Psoas muscle (tissue), 8 donors: Measurements from ENCODE around the gene BCORL1. TPM values are rescaled to one million over a fixed set of nuclear protein-coding genes. Genes with fewer than 3 reads are reported as not detected.
A peak's percentile ranks its signal among the peaks of the same experiment; 100 is the strongest.

Experiments
- ATAC-seq, 4 donors: fragments of 200-7000 bp; cut with Tn5 transposase; one replicate each; pipeline ENCODE4 v1.9.1; 2020; ENCODE audit warnings: moderate library complexity in 3 of 4, mild to moderate bottlenecking in 2 of 4
- DNase-seq, 2 donors: peaks; one replicate each; pipeline ENCODE4 v3.0.0-alpha.2; 2020
- H3K27ac ChIP-seq: fragments of 200-600 bp; one replicate; pipeline ENCODE4 v1.8.0; 2022
- H3K27me3 ChIP-seq, 3 donors: fragments of 200-600 bp in 1 of 3; one replicate each; pipeline versions ENCODE4 v1.6.1 to v1.8.0; 2013 to 2022; ENCODE audit warnings: low read length in 2 of 3, mild to moderate bottlenecking in 2 of 3, moderate library complexity in 1 of 3; ENCODE audit not compliant: insufficient read depth in 3 of 3
- H3K36me3 ChIP-seq, 2 donors: fragments of 200-600 bp in 1 of 2; one replicate each; pipeline versions ENCODE4 v1.6.1 to v1.8.0; 2013 to 2022; ENCODE audit warnings: low read depth in 1 of 2, mild to moderate bottlenecking in 1 of 2, moderate library complexity in 1 of 2; ENCODE audit not compliant: insufficient read depth in 1 of 2
- H3K4me1 ChIP-seq: fragments of 200-600 bp; one replicate; pipeline ENCODE4 v1.8.0; 2022
- H3K4me3 ChIP-seq: fragments of 200-600 bp; one replicate; pipeline ENCODE4 v1.8.0; 2022; ENCODE audit warnings: mild to moderate bottlenecking
- H3K9me3 ChIP-seq: fragments of 200-600 bp; one replicate; pipeline ENCODE4 v1.8.0; 2022
- CTCF ChIP-seq: fragments of 200-600 bp; IDR thresholded peaks from one replicate; pipeline ENCODE4 v1.8.0; 2022; ENCODE audit warnings: antibody characterized with exemption
- WGBS, 3 donors: extraction: QIAGEN DNeasy Blood & Tissue Kit; methylation state at CpG; one replicate each; pipeline versions ENCODE4 v1.1.6 to v1.1.7; 2013; 5-methylcytosine and 5-hydroxymethylcytosine counted together
- intact Hi-C, 2 donors: fragments of 100-400 bp; cut with DNase I; formaldehyde crosslinking; loops; one replicate each; pipeline versions ENCODE4 v1.11.0 to v1.14.2; 2022
- polyA plus RNA-seq, 3 donors: library from polyadenylated mRNA; stranded (reverse); fragments of 200-250 nt; gene quantifications; one replicate each; pipeline ENCODE4 v1.2.3, GENCODE V29; 2013
- total RNA-seq, 4 donors: library from RNA; stranded (reverse); fragmentation: NEBNext Ultra II Directional in 2 of 4; extraction: Animal tissue kit (Norgen Biotek cat#: 25700) in 2 of 4; gene quantifications; one replicate each; pipeline versions ENCODE4 v1.2.1 to v1.2.4, GENCODE V29; 2021 to 2023
- donor health status: healthy with polysubstance abuse.
- donor health status: DM: no; HTN: no; CAD: no; lungs with moderate emphysema.
- donor health status: Bipolar disorder and iron deficiency.
- donor health status: healthy.
- donor health status: DM: yes; HTN: yes; CAD: no.
- donor health status: DM: no; HTN: no; CAD: no.
- donor health status: DM: no; HTN: no; CAD: no.
- donor health status: DM: yes; HTN: yes; CAD: no.

BCORL1 gene
- total and polyA plus RNA-seq, 7 donors = 0.96 to 6.2 (median 4.5) TPM

- no peaks in the 10 kb centered on the region for H3K27me3 ChIP-seq
- 80 to 85% (median 84%) methylated on average over 9 to 12 of the region's 12 CpGs for WGBS, 3 donors
- ATAC-seq (no peak), DNase-seq (peak in 1 of 2 donors; percentile 6)
- peaks cover 5% of the 10 kb centered on the region for H3K4me1 ChIP-seq
- no peak overlapping the region for H3K4me3 ChIP-seq
- no peaks in the 10 kb centered on the region for H3K9me3 ChIP-seq
- no peak for TF ChIP-seq CTCF
- H3K27ac ChIP-seq = no peak overlapping the region
- intact Hi-C loops = loop anchor here in 1 of 2 donors (10.0 kb wide), 1 partner anchor 447 kb away; no protein-coding TSS in a partner anchor
- peaks cover 0 to 42% of the 10 kb centered on the region in 2 donors for H3K36me3 ChIP-seq
Measured at GRCh38 chrX:130051176-130051845, 68.9 kb downstream of the BCORL1 start.

- TF ChIP-seq CTCF = no peak
- no peaks in the 10 kb centered on the region for H3K27me3 ChIP-seq
- DNase-seq = no peak
- no peaks in the 10 kb centered on the region for H3K9me3 ChIP-seq
- H3K4me3 ChIP-seq = no peak overlapping the region
- no peak overlapping the region for H3K27ac ChIP-seq
- H3K4me1 ChIP-seq = peaks cover 5% of the 10 kb centered on the region
- H3K36me3 ChIP-seq = peaks cover 0 to 31% of the 10 kb centered on the region in 2 donors
- no peak for ATAC-seq
- intact Hi-C loops = loop anchor here in 1 of 2 donors (10.0 kb wide), 1 partner anchor 448 kb away; no protein-coding TSS in a partner anchor
- 52 to 81% (median 53%) methylated on average over 9 to 10 of the region's 10 CpGs for WGBS, 3 donors
Measured at GRCh38 chrX:130053236-130053635, 70.8 kb downstream of the BCORL1 start.

- peak overlapping the region; percentile 30 for H3K27ac ChIP-seq
- TF ChIP-seq CTCF = no peak
- H3K27me3 ChIP-seq = no peaks in the 10 kb centered on the region
- peak; percentile 33 to 58 for DNase-seq
- H3K36me3 ChIP-seq = peaks cover 0 to 31% of the 10 kb centered on the region in 2 donors
- no peaks in the 10 kb centered on the region for H3K9me3 ChIP-seq
- H3K4me1 ChIP-seq = peaks cover 5% of the 10 kb centered on the region
- H3K4me3 ChIP-seq = no peak overlapping the region
- 22 to 43% (median 23%) methylated on average over 9 to 11 of the region's 11 CpGs for WGBS, 3 donors
- peak; percentile 52 to 58 (median 54) for ATAC-seq
- intact Hi-C loops = loop anchor here in 1 of 2 donors (10.0 kb wide), 1 partner anchor 450 kb away; no protein-coding TSS in a partner anchor
Measured at GRCh38 chrX:130055103-130055502, 72.7 kb downstream of the BCORL1 start.

- Histone ChIP-seq H3K4me1 (peaks cover 5% of the 10 kb centered on the region), H3K36me3 (peaks cover 0 to 27% of the 10 kb centered on the region in 2 donors), H3K4me3 (no peak overlapping the region), H3K27ac (no peak overlapping the region), H3K9me3 (no peaks in the 10 kb centered on the region), H3K27me3 (no peaks in the 10 kb centered on the region)
- ATAC-seq (no peak), DNase-seq (no peak)
- 75 to 88% (median 76%) methylated on average over 18 of the region's 18 CpGs for WGBS, 3 donors
- TF ChIP-seq CTCF = no peak
- intact Hi-C loops = loop anchor here in 1 of 2 donors (10.0 kb wide), 1 partner anchor 451 kb away; no protein-coding TSS in a partner anchor
Measured at GRCh38 chrX:130055899-130056298, 73.5 kb downstream of the BCORL1 start.
